ENCODE measurements around the gene LUC7L2. TPM values are rescaled to one million over a fixed set of nuclear protein-coding genes. Genes with fewer than 3 reads are reported as not detected.

The LUC7L2 gene
- total RNA-seq, 1 donor from 2014 or later = 94.7 TPM

DNA sequence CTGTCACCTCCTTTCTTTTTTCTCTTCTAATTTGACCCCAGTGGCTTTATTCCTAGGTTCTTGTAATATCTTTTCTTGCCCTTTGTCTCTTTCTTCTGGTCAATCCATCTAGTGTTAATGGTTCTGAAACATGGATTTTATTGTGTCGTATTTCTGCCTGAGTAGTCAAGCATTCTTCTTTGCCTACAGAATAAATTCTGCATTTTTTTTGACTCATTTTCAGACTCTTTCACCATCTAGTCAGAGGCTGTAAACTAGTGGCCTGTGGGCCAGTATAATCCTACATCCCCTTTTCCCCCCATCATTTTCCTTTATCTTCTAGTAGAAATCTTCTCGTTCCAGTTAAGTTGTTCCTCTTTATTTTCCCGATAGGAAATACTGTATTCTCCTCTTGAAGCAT lies 29.4 kb downstream of the LUC7L2 start:
- peak overlapping the region; percentile 27 for H3K27ac Mint-ChIP-seq
- DNase-seq (ENCODE audit: low spot score, unreplicated experiment) = no peak
- H3K36me3 Mint-ChIP-seq (ENCODE audit: insufficient read depth) = peaks cover 27% of the 10 kb centered on the region
- H3K27me3 Mint-ChIP-seq = no peaks in the 10 kb centered on the region
- peaks cover 4% of the 10 kb centered on the region for H3K4me1 Mint-ChIP-seq (ENCODE audit: low read depth)
- no peaks in the 10 kb centered on the region for H3K9me3 Mint-ChIP-seq (ENCODE audit: low read depth)
- no peak overlapping the region for H3K4me3 Mint-ChIP-seq (ENCODE audit: low read depth)
- TF ChIP-seq, protein P1, sequence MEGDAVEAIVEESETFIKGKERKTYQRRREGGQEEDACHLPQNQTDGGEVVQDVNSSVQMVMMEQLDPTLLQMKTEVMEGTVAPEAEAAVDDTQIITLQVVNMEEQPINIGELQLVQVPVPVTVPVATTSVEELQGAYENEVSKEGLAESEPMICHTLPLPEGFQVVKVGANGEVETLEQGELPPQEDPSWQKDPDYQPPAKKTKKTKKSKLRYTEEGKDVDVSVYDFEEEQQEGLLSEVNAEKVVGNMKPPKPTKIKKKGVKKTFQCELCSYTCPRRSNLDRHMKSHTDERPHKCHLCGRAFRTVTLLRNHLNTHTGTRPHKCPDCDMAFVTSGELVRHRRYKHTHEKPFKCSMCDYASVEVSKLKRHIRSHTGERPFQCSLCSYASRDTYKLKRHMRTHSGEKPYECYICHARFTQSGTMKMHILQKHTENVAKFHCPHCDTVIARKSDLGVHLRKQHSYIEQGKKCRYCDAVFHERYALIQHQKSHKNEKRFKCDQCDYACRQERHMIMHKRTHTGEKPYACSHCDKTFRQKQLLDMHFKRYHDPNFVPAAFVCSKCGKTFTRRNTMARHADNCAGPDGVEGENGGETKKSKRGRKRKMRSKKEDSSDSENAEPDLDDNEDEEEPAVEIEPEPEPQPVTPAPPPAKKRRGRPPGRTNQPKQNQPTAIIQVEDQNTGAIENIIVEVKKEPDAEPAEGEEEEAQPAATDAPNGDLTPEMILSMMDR (IDR thresholded peaks at IDR 0.05; ENCODE audit: unreplicated experiment) = no peak

DNA sequence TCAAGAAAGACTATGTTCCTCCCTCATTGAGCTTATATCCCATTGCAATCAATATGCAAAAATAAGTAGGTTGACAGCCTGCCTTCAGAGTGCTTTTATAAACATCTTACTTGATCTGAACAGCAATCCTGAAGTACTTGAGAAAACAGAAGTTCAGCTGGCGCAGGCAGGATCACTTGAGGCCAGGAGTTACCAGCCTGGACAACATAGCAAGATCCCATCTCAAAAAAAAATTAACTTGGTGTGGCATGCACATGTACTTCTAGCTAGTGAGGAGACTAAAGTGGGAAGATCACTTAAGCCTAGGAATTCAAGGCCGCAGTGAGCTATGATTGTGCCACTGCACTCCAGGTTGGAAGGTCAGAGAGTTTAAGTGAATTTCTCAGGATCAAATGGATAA lies 30.1 kb downstream of the LUC7L2 start:
- Mint-ChIP-seq H3K4me3 (ENCODE audit: low read depth) (no peak overlapping the region), H3K9me3 (ENCODE audit: low read depth) (no peaks in the 10 kb centered on the region), H3K27ac (peak overlapping the region; percentile 23), H3K36me3 (ENCODE audit: insufficient read depth) (peaks cover 27% of the 10 kb centered on the region), H3K27me3 (no peaks in the 10 kb centered on the region), H3K4me1 (ENCODE audit: low read depth) (peaks cover 4% of the 10 kb centered on the region)
- TF ChIP-seq, protein P1 (IDR thresholded peaks at IDR 0.05; ENCODE audit: unreplicated experiment) = no peak
- no peak for DNase-seq (ENCODE audit: low spot score, unreplicated experiment)

DNA sequence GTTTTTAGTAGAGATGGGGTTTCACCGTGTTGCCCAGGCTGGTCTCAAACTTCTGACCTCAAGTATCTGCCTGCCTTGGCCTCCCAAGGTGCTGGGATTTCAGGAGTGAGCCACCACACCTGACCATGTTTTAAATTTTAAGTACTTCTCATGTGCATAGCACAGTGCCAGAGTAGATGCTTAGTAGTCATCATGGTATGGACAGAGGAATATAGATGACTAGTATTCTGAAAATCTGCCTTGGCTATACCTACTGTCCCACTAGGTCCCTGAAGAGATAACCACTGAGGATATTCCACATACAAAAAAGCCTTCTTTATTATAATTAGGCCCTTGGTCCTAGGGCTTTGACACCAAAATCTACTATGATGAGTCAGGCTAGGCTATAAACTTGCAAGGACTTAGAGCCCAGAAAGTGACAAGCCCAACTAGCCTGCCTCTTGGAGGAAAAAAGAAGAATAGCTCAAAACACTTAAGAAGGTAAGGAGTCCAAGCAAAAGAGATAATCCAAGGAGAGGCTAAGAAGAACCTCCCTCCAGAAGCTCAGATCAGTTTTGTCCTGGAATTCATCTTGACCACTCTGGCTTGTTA lies 34.0 kb downstream of the LUC7L2 start:
- H3K9me3 Mint-ChIP-seq (ENCODE audit: low read depth) = peaks cover 3% of the 10 kb centered on the region
- H3K36me3 Mint-ChIP-seq (ENCODE audit: insufficient read depth) = peaks cover 26% of the 10 kb centered on the region

DNA sequence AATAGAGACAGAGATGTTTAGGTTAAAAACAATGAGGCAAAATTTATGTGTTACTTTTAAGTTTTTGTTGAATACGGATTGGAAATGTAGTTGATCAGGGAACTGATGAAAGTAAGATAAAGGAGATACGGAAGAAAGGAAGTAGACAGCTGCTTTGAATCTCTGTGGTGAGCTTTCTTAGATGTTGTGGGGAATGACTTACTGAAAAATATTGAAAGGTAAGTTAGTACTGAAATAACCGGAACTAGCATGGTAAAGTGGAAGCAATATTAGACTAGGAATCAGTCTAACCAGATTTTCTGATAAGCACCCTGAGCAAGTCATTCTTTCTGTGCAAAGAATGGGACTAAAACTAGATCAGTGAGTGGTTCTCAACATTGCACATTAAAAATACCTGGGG lies 34.8 kb downstream of the LUC7L2 start:
- H3K9me3 Mint-ChIP-seq (ENCODE audit: low read depth) = peaks cover 3% of the 10 kb centered on the region
- H3K27me3 Mint-ChIP-seq = no peaks in the 10 kb centered on the region
- H3K27ac Mint-ChIP-seq = no peak overlapping the region
- H3K4me3 Mint-ChIP-seq (ENCODE audit: low read depth) = no peak overlapping the region
- TF ChIP-seq, protein P1 (IDR thresholded peaks at IDR 0.05; ENCODE audit: unreplicated experiment) = no peak
- H3K4me1 Mint-ChIP-seq (ENCODE audit: low read depth) = no peaks in the 10 kb centered on the region
- peaks cover 23% of the 10 kb centered on the region for H3K36me3 Mint-ChIP-seq (ENCODE audit: insufficient read depth)
- no peak for DNase-seq (ENCODE audit: low spot score, unreplicated experiment)

More for the DNA sequence above, 34.0 kb downstream of the LUC7L2 start:
- Mint-ChIP-seq H3K4me1 (ENCODE audit: low read depth) (no peaks in the 10 kb centered on the region), H3K27ac (peak overlapping the region; percentile 42), H3K27me3 (no peaks in the 10 kb centered on the region), H3K4me3 (ENCODE audit: low read depth) (no peak overlapping the region)
- TF ChIP-seq, protein P1 (IDR thresholded peaks at IDR 0.05; ENCODE audit: unreplicated experiment) = no peak
- no peak for DNase-seq (ENCODE audit: low spot score, unreplicated experiment)

DNA sequence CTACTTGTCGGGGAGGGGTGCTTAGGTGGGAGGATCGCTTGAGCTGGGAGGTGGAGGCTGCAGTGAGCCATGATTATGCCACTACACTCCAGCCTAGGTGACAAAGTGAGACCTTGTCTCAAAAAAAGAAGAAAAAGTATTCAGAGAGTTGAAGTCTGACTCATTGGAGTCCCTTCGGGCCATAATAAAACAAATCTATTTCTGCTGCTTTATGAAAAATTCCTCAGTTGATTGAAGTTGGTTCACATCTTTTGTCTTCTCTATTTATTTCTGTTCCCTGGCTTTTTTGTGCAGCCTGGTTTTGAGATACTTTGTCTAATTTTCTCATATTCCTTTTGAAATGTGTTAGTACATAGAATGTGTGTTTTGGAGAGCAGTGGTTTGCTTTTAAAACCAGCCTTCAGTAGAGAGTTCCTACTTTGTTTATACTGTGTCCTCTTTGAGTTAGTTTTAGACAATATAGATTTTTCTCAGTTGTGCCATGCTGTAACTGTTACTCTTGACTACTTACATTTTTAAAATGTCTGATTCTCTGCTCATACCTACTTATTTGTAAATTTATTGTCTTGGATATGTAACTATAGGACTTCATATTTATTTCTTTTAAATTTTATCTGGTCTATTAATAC lies 36.7 kb downstream of the LUC7L2 start:
- Mint-ChIP-seq H3K4me1 (ENCODE audit: low read depth) (no peaks in the 10 kb centered on the region), H3K27ac (no peak overlapping the region), H3K27me3 (no peaks in the 10 kb centered on the region), H3K36me3 (ENCODE audit: insufficient read depth) (peaks cover 19% of the 10 kb centered on the region), H3K9me3 (ENCODE audit: low read depth) (peaks cover 3% of the 10 kb centered on the region), H3K4me3 (ENCODE audit: low read depth) (no peak overlapping the region)
- no peak for DNase-seq (ENCODE audit: low spot score, unreplicated experiment)
- TF ChIP-seq, protein P1 (IDR thresholded peaks at IDR 0.05; ENCODE audit: unreplicated experiment) = no peak

All from progenitor cell of endocrine pancreas (in vitro differentiated cells).